Astrocyte (in vitro differentiated cells and primary cell): Measurements from ENCODE around the gene ANKHD1.

Experiments used
- EZH2 ChIP-seq: IDR thresholded peaks from 2 replicates; pipeline ENCODE4 v1.6.1; 2012; ENCODE audit warnings: mild to moderate bottlenecking, low read length, inconsistent platforms; ENCODE audit not compliant: insufficient read depth
- TF ChIP-seq, protein P1 (sequence below): IDR thresholded peaks from 2 replicates; pipeline ENCODE4 v1.5.1; 2011; ENCODE audit warnings: low read depth, mild to moderate bottlenecking, inconsistent platforms, low read length, moderate library complexity; ENCODE audit not compliant: insufficient read depth

DNA sequence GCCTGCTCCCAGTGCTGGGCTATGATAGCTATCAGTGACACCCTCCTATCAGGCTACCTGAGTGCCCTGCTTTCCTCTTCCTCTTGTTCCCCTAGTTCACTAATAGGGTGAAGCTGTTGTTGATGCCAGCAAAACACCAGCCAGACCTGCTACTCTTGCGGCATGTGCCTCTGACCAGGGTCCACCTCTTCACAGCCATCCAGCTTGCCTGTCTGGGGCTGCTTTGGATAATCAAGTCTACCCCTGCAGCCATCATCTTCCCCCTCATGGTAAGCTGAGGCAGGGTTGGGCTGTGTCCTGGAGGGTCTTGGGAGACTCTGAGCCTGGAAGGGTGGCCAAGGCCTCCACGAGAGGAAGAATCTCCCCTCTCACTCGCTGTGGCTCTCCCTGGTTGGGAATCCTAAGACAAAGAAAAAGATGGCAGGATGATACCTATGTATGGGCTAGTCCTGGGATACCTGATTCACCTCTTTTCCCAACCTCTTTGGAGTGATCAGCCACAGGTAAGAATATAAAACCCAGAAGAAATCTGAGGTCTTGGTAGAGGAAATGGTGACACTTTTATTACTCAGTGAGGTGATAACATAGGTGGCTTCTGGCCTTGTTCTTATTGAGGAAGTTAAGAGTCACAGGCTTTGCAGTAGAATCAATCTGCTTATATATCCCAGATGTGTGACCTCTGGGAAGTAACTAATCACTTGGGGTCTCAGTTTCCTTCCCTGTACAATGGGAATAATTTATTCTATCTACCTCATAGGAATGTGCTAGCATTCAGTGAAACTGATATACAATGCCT, 30.1 kb upstream of the ANKHD1 start:
- TF ChIP-seq, protein P1, sequence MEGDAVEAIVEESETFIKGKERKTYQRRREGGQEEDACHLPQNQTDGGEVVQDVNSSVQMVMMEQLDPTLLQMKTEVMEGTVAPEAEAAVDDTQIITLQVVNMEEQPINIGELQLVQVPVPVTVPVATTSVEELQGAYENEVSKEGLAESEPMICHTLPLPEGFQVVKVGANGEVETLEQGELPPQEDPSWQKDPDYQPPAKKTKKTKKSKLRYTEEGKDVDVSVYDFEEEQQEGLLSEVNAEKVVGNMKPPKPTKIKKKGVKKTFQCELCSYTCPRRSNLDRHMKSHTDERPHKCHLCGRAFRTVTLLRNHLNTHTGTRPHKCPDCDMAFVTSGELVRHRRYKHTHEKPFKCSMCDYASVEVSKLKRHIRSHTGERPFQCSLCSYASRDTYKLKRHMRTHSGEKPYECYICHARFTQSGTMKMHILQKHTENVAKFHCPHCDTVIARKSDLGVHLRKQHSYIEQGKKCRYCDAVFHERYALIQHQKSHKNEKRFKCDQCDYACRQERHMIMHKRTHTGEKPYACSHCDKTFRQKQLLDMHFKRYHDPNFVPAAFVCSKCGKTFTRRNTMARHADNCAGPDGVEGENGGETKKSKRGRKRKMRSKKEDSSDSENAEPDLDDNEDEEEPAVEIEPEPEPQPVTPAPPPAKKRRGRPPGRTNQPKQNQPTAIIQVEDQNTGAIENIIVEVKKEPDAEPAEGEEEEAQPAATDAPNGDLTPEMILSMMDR = no peak
- TF ChIP-seq EZH2 = no peak
